GM12892 (cell line): ENCODE data around the gene OR52E8.

Experiments
- POLR2AphosphoS5 ChIP-seq: IDR thresholded peaks from 2 replicates; pipeline ENCODE4 v1.6.1; 2011; ENCODE audit warnings: low read depth, low read length, control low read depth
- TAF1 ChIP-seq: IDR thresholded peaks from 2 replicates; pipeline ENCODE4 v1.6.1; 2011; ENCODE audit warnings: low read depth, mild to moderate bottlenecking, control low read depth, low read length, borderline replicate concordance

GRCh38 chr11:5807580-5807979 lies 49.9 kb downstream of the OR52E8 start:
- TF ChIP-seq POLR2AphosphoS5 (no peak), TAF1 (no peak)
